HAP-1 (cell line): ENCODE data around the gene ERMP1.

Source experiments
- DNase-seq, 2 experiments: peaks; one replicate each; pipeline ENCODE4 v3.0.0-alpha.2; 2016 to 2020; ENCODE audit warnings: low spot score in 2 of 2
- H3K27me3 ChIP-seq: fragments of 250-450 bp; sonication (Bioruptor Pico); 2 replicates; pipeline ENCODE4 v1.5.1; 2020; ENCODE audit warnings: low read depth, mild to moderate bottlenecking, moderate library complexity
- H3K36me3 ChIP-seq: fragments of 250-450 bp; sonication (Bioruptor Pico); replicated peaks from 2 replicates; pipeline ENCODE4 v1.5.1; 2020; ENCODE audit warnings: mild to moderate bottlenecking
- H3K4me1 ChIP-seq: fragments of 250-450 bp; sonication (Bioruptor Pico); 2 replicates; pipeline ENCODE4 v1.5.1; 2020; ENCODE audit warnings: mild to moderate bottlenecking
- H3K4me3 ChIP-seq: fragments of 250-450 bp; sonication (Bioruptor Pico); 2 replicates; pipeline ENCODE4 v1.5.1; 2020; ENCODE audit warnings: mild to moderate bottlenecking, moderate library complexity
- H3K9me3 ChIP-seq: fragments of 250-450 bp; sonication (Bioruptor Pico); 2 replicates; pipeline ENCODE4 v1.5.1; 2020; ENCODE audit warnings: mild to moderate bottlenecking, moderate library complexity
- in situ Hi-C: fragments of 300-500 bp; cut with MboI; formaldehyde crosslinking; loops from 3 replicates; pipeline ENCODE4 v1.14.3; 2020; ENCODE audit warnings: low sequenced_read_pairs, inconsistent platforms, mixed read lengths

ERMP1 gene

GRCh38 chr9:5846096-5846495, 13.2 kb upstream of the ERMP1 start:
- Histone ChIP-seq H3K4me1 (no peaks in the 10 kb centered on the region), H3K36me3 (no peaks in the 10 kb centered on the region)

DNA sequence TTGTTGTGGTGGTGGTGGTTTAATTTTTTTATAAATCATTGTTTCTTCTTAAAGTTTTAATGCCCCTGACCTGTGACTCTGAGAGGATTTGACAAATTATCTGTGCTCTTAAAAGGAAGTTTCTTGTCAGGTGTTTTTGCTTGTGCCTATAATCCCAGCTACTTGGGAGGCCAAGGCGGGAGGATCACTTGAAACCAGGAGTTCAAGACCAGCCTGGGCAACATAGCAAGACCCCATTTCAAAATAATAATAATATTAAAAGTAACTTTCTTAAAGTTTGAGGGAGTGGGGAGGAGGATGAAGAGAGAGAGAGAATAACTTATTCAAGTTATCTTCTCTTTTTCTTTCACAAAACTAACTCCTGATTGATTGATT, 12.2 kb upstream of the ERMP1 start:
- in situ Hi-C loops, result no loop called here

More at GRCh38 chr9:5846096-5846495, 13.2 kb upstream of the ERMP1 start:
- H3K27me3 ChIP-seq, result no peaks in the 10 kb centered on the region
- no peaks in the 10 kb centered on the region for H3K9me3 ChIP-seq
- in situ Hi-C loops, result no loop called here
- no peak for DNase-seq
- H3K4me3 ChIP-seq, result no peak overlapping the region

GRCh38 chr9:5843794-5844471, 11.0 kb upstream of the ERMP1 start:
- in situ Hi-C loops, result no loop called here
- Histone ChIP-seq H3K9me3 (no peaks in the 10 kb centered on the region), H3K4me1 (no peaks in the 10 kb centered on the region), H3K36me3 (no peaks in the 10 kb centered on the region), H3K27me3 (no peaks in the 10 kb centered on the region), H3K4me3 (no peak overlapping the region)
- no peak for DNase-seq

More for the DNA sequence above, 12.2 kb upstream of the ERMP1 start:
- no peak overlapping the region for H3K4me3 ChIP-seq
- no peaks in the 10 kb centered on the region for H3K36me3 ChIP-seq
- no peaks in the 10 kb centered on the region for H3K4me1 ChIP-seq
- H3K9me3 ChIP-seq, result no peaks in the 10 kb centered on the region
- no peaks in the 10 kb centered on the region for H3K27me3 ChIP-seq
- DNase-seq, result no peak

GRCh38 chr9:5842929-5843793, 10.2 kb upstream of the ERMP1 start:
- H3K4me1 ChIP-seq, result no peaks in the 10 kb centered on the region
- H3K9me3 ChIP-seq, result no peaks in the 10 kb centered on the region
- no peak for DNase-seq
- in situ Hi-C loops, result no loop called here
- no peak overlapping the region for H3K4me3 ChIP-seq
- no peaks in the 10 kb centered on the region for H3K36me3 ChIP-seq
- H3K27me3 ChIP-seq, result no peaks in the 10 kb centered on the region

- in situ Hi-C loops, result no loop called here
- Histone ChIP-seq H3K36me3 (no peaks in the 10 kb centered on the region), H3K4me1 (no peaks in the 10 kb centered on the region), H3K9me3 (no peaks in the 10 kb centered on the region), H3K4me3 (no peak overlapping the region), H3K27me3 (no peaks in the 10 kb centered on the region)
- DNase-seq, result no peak
These were observed 9.1 kb upstream of the ERMP1 start for GRCh38 chr9:5841771-5842573.

DNA sequence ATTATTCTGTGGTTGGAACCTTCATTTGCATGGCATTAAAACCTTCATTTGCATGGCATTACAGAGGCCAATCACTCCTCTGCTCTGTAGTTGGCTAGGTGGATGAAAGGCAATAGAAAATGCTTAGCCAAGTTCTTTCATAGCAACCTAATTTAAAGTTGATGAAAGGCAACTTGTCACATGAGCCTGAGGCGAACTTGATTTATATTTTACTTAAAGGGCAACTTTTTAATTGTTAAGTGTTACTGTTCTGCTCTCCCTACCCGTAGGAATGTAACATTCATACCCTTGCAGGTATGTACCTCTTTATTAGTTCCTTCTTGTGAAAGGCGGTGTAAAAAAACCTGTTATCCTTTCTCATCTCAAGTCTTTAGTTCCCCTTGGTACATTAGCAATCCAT, 7.9 kb upstream of the ERMP1 start:
- in situ Hi-C loops, result no loop called here
- Histone ChIP-seq H3K9me3 (no peaks in the 10 kb centered on the region), H3K4me1 (no peaks in the 10 kb centered on the region), H3K4me3 (no peak overlapping the region), H3K27me3 (no peaks in the 10 kb centered on the region), H3K36me3 (no peaks in the 10 kb centered on the region)
- no peak for DNase-seq

GRCh38 chr9:5839572-5839902, 6.6 kb upstream of the ERMP1 start:
- no peak for DNase-seq
- H3K27me3 ChIP-seq, result no peaks in the 10 kb centered on the region
- no peaks in the 10 kb centered on the region for H3K4me1 ChIP-seq
- H3K4me3 ChIP-seq, result no peak overlapping the region
- no peaks in the 10 kb centered on the region for H3K36me3 ChIP-seq
- in situ Hi-C loops, result no loop called here
- no peaks in the 10 kb centered on the region for H3K9me3 ChIP-seq

GRCh38 chr9:5838884-5839571, 6.1 kb upstream of the ERMP1 start:
- no peaks in the 10 kb centered on the region for H3K36me3 ChIP-seq
- no peaks in the 10 kb centered on the region for H3K4me1 ChIP-seq
- in situ Hi-C loops, result no loop called here
- H3K27me3 ChIP-seq, result no peaks in the 10 kb centered on the region
- no peak for DNase-seq
- no peak overlapping the region for H3K4me3 ChIP-seq
- no peaks in the 10 kb centered on the region for H3K9me3 ChIP-seq

GRCh38 chr9:5835808-5836207, 2.9 kb upstream of the ERMP1 start:
- no peaks in the 10 kb centered on the region for H3K9me3 ChIP-seq
- H3K27me3 ChIP-seq, result no peaks in the 10 kb centered on the region
- H3K36me3 ChIP-seq, result no peaks in the 10 kb centered on the region
- H3K4me3 ChIP-seq, result no peak overlapping the region
- in situ Hi-C loops, result no loop called here
- DNase-seq, result no peak
- peaks cover 9% of the 10 kb centered on the region; the same call in 1 of the 2 replicates for H3K4me1 ChIP-seq

DNA sequence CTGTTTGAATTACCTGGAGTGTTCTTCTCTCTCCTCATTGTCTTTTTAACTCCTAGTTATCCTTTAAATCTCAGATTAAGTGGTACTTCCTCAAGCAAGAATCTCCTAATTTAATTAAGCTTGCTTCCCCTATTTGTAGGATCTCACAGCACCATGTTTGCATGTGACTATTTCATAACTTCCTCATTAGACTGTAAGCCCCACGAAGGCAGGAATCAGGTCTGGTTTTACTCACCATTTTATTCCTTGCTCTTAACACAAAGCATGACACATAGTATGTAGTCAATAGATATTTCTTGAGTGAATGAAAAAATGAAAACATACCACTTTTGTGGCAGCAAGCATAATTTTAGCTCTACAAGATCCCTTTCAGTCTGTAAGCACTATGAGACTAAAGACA, 1.3 kb upstream of the ERMP1 start:
- Histone ChIP-seq H3K36me3 (no peaks in the 10 kb centered on the region; the same call in 1 of the 2 replicates), H3K27me3 (no peaks in the 10 kb centered on the region), H3K4me1 (peaks cover 9% of the 10 kb centered on the region; the same call in 1 of the 2 replicates), H3K4me3 (no peak overlapping the region), H3K9me3 (no peaks in the 10 kb centered on the region)
- no peak for DNase-seq
- in situ Hi-C loops, result no loop called here

- in situ Hi-C loops, result no loop called here
- DNase-seq, result peak in 1 of 2 experiments; percentile 30
- H3K4me1 ChIP-seq, result peaks cover 9% of the 10 kb centered on the region; the same call in 1 of the 2 replicates
- H3K9me3 ChIP-seq, result no peaks in the 10 kb centered on the region
- H3K36me3 ChIP-seq, result no peaks in the 10 kb centered on the region; the same call in 1 of the 2 replicates
- H3K27me3 ChIP-seq, result no peaks in the 10 kb centered on the region
- peak overlapping the region; percentile 60 for H3K4me3 ChIP-seq
These were observed 813 bp downstream of the ERMP1 start for GRCh38 chr9:5832071-5832537.

GRCh38 chr9:5825895-5826622, 6.9 kb downstream of the ERMP1 start:
- Histone ChIP-seq H3K27me3 (no peaks in the 10 kb centered on the region), H3K4me1 (no peaks in the 10 kb centered on the region), H3K36me3 (peaks cover 29% of the 10 kb centered on the region), H3K9me3 (no peaks in the 10 kb centered on the region), H3K4me3 (no peak overlapping the region)
- no peak for DNase-seq
- in situ Hi-C loops, result no loop called here

GRCh38 chr9:5825223-5825622, 7.7 kb downstream of the ERMP1 start:
- H3K4me3 ChIP-seq, result no peak overlapping the region
- no peaks in the 10 kb centered on the region for H3K9me3 ChIP-seq
- H3K4me1 ChIP-seq, result no peaks in the 10 kb centered on the region
- peaks cover 29% of the 10 kb centered on the region for H3K36me3 ChIP-seq
- in situ Hi-C loops, result no loop called here
- no peak for DNase-seq
- H3K27me3 ChIP-seq, result no peaks in the 10 kb centered on the region
